GM19468 (cell line): ENCODE results near the gene TIFAB.

ENCODE experiments used
- ATAC-seq: cut with Tn5 transposase; IDR thresholded peaks from one replicate; pipeline ENCODE4 v1.9.1; 2021; ENCODE audit warnings: mild to moderate bottlenecking, moderate library complexity, moderate number of reproducible peaks; ENCODE audit not compliant: unreplicated experiment; ENCODE audit errors: extremely low read depth

The TIFAB gene

DNA sequence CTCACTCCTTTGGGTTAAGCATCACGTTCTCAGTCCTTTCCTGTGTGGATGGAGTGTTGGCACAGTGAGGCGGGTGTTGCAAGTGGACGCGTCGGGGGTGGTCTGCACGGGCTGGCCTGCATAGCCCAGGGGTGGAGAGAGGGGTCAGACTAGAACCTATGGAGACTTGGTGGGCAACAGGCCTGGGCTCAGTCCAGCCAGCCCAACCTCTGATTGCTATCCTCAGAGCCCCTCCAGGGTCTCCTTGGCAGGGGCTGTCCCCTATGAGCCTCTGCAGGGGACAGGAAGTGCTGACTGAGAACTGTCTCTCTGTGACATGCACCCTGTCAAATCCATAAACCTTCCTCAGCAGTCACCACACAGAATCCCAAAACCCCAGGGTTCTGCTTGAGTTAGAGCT lies 7.3 kb downstream of the TIFAB start:
- ATAC-seq: no peak

DNA sequence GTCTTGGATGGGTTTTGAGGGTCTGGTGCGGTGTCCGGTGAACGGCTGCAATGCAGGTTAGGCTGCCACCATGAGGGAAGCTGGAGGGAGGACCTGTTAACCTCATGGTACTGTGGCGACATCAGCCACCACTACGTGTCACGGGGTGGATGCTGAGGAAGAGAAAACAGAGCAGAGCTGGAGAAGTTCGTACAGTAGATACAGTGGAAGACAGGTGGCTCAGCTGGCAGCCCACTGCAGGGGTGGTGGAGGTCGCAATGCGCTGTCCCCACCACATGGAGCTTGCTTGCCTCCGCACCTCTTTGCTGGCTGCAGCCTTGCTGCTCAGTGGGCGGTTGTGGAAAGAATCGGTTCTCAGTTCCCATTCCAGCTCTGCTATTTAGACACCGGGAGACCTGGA lies 7.8 kb downstream of the TIFAB start:
- no peak for ATAC-seq

DNA sequence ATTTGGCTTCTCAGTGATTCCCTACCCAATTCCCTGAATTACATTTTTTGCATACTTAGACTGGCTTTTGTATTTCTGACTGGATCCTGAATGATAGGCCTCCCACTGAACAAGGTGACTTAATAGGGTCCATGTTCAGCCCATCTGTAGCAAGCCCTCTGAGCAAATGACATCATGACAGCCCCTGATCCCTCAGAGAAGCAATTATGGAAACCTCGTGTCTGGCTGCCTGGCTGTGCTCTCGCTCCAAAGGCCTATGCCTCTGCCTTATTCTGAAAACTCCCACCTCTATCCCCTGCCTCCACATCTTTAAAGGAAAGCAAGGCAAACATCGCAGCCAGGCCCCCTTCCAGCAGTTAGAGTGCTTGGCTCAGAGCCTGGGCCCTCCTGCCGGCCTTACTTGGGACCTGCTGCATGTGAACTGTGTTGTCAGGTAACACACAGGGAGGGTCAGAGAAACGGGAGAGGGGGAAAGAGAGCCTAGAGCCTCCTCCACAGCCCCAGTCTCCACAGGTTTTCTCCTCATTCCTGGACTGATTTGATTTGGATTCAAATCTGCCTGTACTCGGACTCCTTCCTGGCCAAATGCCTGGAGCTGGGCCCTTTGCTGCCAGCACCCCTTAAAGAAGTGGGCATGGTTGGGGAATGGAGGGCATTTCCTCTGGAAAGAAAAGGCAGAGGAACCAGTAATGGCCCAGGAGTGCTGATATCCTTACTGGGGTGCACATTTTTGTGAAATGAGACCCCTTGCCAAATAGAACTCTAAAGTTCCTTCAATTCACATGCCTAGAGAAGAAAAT lies 8.8 kb downstream of the TIFAB start:
- no peak for ATAC-seq

DNA sequence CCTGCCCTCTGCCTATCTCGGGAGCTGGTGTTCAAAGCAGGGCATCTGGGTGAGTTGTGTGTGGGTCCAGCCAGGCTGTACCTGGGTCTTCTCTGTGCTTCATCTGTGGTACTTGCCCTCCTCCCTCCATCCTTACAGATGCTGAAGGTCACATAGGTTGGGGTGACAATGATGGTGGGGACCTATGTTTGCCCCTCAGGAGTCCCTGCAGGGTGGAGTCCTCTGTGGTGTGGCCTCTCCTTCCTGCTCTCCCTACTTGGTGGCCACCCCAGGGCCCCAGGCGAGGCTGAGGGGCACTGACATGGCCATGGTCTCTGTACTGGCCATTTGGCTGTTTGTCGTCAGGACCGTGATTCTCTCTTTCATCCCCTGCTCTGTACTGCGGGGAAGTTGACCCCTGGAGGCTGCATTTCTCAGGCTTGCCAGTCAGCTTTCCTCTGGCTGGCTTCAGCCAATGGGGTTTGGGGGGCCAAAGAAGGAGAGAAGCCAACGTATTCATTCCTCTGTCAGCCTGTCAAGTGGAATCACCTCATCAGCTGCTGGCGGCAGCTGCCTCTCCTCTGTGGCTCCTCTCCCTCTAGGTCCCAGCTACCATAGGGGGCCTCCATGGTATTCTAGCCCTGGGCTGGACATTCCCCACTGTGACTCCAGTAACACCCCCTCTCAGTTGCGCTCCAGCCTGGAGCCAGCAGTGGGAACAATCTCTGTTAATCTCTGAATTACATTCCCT lies 9.6 kb downstream of the TIFAB start:
- ATAC-seq: no peak

DNA sequence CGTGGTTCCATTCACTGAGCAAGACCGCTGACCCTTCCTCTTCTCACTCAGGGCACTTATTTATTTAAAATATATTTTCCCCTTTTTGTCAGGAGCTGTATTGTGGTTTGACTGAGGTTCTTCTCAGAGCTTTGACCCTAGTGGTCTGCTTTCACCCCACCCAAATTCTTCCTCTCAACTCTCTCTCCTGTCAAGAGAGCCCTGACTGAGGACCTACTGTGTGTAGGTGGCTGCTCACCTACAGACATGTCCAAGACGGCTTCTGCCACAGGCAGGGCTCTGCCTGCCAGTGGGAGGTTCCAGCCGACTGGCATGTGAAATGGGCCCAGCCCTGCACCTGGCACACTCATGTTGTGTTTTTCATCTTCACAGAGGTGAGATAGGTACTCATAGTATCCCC lies 10.2 kb downstream of the TIFAB start:
- ATAC-seq: no peak

DNA sequence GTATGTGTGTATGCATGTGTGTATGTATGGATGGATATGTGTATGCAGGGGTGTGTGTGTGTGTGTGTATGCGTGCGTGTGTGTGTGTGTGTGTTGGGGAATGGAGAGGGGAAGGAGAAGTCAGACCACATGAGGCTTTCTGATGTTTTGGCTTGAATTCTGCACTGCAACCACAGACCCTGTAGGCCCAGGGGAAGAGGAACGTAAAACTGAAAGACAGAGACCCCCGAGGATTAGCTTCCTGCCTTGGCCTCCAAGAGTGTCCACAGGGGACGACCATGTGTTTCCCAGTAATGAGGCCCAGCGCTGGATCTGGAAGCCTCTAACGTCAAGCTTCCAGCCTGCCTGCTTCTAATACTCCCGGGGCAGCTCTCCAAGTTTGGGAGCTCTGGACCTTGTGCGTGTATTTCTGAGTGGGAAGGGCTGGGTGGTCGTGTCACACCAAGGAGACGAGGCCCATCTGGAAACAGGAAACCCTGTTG lies 10.8 kb downstream of the TIFAB start:
- no peak for ATAC-seq

DNA sequence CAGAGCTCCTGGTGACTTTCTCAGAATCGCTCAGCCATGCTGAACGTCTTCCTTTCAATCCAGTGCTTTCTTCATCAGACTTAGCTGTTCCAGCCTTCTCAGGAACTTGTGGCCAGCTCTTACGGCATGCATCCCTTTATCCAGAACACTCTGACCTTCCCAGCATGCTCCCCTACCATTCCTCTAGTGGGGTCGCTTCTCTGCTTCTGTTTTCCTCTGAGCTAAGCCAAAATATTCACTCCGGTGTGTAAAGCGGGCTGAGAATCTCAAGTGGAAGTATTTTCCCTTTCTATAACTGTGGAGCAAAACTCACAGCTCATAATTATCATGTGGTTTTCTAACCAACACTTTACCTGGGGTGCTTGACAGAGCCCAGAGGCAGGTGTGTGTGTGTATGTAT lies 11.2 kb downstream of the TIFAB start:
- no peak for ATAC-seq

DNA sequence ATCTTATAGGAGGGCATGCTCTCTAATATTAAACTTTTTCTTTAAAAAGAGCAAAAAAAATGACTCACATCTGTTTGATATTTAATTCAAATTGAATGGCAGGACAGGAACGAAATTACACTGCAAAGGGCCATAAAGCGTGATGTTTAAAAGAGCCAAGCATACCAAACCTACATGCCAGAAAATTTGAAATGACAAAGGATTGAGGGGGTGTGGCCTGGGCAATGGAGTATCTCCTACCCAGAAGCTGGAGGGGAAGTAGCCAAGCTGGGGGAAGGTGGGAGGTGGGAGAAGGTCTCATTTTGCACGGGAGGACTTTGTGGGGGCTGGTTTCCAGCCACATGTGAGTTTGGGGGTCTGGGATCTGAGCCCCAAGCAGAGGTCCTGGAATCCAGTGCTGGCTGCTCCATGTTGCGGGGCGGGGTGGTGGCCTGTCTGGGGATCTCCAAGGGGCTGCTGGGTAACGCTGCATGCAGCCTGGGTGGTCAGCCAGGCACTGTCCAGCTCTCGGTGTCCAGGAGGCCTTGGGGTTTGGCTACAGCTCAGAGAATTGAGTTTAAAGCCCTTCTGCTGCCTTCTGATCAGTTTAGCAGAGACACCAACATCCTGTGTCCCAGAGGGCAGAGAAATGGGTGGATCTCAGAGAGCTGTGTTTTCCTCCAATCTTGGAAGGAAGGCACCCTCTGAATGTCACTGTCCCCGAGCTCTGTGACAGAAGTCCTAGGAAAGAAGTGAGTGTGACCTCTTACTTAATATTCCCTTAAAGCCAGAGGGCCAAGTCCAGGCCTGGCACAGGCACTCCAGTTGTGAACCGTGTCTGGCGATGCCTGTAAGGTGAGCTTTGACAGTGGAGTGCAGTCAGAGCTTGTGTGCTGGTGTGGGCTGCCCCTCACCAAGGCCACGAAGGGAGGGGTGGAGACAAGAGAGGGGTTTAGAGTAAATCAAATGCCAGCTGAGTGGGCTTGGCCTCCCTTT lies 12.6 kb downstream of the TIFAB start:
- ATAC-seq: no peak

DNA sequence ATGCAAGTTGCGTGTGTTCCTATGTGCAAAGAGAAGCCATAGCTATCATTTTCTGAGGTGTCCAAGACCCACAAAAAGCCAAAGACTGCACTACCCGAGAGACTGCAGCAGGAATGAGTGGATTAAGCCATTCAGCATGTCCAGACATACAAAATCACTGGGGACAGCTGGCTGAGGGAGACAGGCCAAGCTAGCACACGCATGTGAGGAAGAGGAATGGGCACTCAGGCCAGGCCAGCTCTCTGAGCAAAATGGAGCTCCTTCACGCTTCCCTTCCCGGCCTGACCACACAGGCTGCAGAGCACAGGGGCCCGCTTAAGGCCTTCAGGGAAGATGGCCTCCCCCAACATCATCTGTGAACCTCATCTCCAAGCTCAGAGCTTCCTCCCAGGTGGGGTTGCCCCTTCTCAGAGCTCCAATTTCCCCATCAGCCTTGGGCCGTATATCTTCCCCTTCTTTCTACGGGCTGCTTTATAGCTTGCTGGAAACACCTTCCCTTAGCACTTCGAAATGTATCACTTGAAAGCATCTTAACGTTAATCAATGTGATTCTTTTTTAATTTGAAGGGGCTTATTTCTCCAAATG lies 13.4 kb downstream of the TIFAB start:
- ATAC-seq: no peak

DNA sequence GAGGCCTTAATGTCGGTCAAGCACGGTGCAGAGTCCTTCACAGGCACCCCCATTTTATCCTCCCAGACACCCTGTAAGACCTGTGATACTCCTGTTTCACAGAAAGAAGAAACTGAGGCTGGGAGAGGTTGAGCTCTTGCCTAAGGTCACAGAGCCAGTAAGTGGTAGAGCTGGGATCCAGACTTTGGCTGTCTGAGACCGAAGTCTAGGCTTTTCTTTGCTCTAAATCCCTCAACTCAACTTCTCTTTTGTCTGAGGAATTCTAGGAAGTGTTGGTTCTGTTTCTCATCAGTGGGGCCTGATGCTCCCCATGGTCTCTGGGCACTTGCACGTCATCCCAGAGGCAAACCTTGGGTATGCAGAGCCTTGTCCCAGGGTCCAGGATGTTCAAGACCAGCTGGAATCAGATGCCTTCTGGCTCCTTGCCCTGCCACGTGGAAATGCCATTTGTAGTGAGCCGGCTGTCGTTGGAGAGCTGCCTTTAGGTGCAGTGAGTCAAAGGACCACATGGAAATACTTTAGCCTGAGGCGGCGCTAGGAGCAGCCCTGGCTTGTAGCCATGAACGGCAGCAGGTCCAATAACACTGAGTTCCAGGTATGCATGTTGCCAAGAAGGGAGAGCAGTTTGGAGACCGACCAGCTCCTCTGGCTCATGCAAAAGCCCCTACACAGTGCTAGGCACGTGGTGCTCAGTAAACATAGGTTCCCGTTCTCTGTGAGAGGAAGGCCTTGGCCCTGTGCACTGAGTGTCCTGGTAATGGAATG lies 14.2 kb downstream of the TIFAB start:
- no peak for ATAC-seq

DNA sequence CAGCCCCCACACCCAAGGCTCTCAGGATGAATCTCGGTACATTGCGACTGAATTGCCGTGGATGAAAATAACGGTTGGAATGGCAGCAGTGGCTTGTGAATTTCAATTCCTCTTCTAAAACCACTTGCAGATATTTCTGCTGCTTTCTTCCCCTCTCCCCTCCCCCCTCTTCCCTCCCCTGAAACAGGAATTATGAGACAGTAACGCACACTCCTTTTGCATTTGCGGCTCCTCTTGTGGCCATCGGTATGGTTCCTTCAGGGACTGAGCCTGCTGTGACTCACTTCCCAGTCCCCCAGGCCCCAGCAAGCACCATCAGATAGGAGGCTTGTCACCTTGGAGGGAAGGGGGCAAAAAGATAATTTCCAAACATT lies 14.7 kb downstream of the TIFAB start:
- ATAC-seq: no peak

DNA sequence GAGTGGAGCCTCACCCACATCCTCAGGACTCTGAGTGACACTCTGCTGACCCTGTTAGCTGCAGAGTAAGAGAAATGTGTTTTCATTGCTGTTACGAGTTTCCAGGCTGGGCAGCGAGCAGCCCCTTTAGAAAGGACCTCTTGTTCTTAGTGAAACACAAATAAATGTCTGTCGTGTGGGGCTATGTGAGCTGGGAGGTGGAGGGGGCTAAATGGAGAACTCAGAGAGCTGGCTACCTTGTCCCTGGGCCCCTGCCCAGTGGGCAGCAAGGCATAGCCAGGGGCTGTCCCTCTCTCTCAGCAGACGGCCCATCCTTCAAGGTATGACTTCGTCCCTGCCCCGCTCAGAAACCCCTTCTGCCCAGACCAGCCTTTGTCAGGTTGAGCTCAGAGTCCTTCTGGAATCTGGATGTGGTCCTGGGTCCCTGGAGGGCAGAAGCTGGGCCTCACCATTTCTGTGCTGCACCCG lies 15.2 kb downstream of the TIFAB start:
- ATAC-seq: no peak

DNA sequence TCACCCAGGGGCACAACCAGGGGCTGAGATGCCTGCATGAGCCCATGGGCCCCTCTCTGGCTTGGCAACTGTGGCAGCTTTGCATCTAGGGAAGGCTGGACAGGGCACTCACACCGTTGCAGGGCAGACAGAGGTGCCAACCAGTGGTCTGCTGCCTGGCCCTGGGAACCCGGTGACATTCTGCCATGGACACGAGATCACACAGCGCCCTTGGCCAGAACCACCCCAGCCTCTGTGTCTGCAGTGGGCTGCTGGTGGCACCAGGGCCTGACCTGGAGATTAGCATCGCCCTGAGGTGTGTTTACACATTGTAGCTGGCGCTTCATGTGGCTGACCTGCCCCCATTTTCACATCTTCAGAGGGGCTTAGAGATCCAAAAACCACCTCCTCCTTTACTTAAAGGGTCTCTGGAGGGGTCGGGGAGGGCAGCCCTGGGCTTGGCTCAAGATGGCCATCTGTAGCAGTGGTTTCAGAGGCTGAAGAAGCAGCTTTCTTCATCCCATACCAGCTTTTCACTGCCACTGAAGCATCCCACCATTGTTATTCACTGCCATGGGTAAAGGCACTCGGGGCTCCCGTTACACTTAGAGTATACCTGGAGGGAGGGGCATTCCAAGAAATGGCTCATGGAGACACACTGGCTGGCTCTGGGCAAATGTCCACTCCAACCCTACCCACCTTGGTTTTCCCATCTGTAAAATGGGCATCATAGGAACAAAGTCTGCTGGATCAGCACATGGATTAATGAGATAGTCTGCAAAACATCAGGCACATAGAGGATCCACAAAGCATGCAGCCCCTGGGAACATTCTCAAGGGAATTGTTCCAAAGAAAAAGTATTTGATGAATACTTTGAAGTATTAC lies 16.5 kb downstream of the TIFAB start:
- no peak for ATAC-seq

DNA sequence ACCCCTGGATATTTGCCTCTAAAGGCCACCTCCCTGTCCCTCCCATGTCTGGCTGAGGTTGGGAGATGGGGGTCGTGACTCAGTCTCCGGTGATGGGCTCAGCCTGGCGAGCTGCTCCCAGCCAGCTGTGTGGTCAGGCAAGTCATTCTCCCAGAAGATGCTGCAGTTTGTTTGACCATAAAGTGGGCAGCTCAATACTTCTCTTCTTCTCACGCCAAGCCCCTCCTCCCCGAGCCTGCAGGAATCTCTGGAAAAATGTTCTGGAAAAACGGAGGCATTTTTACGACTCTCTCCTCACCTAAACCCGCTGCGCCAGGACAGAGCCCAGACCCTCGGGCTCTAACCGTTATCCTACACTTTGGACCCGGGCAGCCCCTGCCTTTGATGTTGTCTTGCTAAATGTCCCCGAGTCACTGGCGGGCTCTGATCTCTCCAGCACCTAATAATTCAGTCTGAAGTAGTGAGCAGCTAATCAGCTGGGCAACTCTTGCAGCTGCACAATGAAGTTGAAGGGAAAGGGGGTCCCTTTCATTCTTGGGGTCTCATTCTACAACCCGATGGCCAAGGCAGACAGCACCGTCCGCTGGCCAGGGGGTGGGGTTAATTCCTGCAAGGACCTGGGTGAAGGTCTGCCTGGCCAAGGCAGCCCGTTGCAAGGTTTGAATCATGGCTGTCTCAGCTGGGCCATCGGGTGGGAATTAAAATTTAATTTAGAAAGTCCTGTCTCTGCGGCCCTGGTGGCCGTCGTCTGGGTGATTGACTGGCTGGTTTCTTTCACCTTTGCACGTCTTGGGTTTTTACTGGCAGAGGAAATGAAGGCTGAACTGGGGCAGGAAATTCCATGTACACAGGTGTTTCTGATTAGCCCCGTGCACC lies 17.3 kb downstream of the TIFAB start:
- ATAC-seq: no peak

DNA sequence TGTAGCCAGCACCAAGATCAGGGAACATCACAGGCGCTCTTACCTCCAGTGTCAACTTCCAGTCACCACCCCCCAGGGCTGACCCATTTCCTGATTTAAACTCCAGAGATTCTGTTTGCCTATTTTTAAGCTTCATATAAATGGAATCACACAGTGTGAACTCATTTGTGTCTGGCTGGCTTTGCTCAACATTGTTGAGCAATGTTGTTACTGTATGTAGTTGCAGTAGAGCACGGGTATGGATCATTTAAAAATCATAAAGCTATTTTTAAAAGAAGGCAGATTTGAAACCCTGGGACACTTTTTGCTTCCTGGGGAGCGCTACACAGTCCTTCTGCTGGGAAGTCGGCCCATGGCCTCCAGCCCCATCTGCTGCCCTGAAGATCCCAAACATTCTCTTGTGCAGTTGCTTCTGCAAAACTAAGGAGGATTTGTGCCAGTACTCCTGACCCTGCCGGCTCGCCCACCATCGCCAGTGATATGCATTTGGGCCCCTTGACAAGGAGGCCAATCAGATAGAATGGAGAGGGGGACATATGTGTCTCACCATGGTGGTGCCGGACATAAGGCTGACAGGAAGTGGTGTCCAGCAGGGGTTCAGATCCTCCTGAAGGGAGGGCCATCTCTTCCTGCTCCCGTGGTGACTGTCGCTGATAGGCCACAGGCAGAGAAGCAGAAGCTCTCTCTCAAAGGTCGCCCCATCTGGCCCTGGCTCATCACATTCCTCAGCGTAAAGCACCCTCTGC lies 18.3 kb downstream of the TIFAB start:
- ATAC-seq: no peak

DNA sequence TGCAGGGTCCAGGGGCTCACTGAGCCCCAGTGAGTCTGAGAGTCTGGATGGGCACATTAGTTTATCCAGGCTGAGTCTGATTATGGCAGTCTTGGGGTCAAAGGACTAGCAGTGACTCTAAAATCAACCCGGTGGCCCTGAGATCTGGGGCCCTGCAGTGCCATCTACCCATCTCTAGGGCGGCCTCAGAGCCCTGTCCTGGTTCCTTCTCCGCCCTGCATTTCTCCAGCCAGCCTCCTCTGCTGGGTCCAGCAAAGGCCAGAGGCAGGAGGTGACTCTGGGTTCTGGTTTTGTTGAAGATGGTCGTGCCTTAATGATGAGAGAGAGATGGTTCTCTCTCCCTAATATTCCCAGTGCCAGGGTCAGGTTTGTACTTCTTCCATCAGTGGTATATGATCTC lies 20.0 kb downstream of the TIFAB start:
- ATAC-seq: no peak

DNA sequence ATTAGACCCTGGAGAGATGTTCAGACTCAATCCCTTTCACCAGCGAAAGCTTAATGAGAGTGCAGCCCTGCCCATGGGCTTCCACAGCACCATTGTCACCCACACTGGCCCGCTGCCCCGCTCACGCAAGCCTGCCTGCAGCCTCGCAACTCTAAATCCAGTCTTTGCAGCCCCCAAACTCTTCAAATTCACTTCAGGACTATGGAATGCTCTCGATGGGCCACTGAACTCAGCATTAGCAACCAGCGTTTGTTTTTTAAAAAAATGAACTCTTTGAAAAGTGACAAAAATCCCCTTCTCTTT lies 22.1 kb downstream of the TIFAB start:
- no peak for ATAC-seq
